ENCODE results near the gene PRSS35. TPM values are rescaled to one million over a fixed set of nuclear protein-coding genes. Genes with fewer than 3 reads are reported as not detected.

Gene PRSS35
- total and polyA plus RNA-seq, 2 donors (not counting 1 experiment from before 2014, with no cell fraction given): not detected

- no peaks in the 10 kb centered on the region for H3K4me1 ChIP-seq (ENCODE audit: control insufficient read depth in 2 of 2, insufficient read depth in 2 of 2, low read length in 2 of 2)
- DNase-seq (no peak), ATAC-seq (ENCODE audit: low read depth) (no peak)
- H3K27ac Mint-ChIP-seq: no peak overlapping the region
- peaks cover 2% of the 10 kb centered on the region for H3K9me3 Mint-ChIP-seq (ENCODE audit: insufficient read depth)
- H3K4me1 Mint-ChIP-seq: no peaks in the 10 kb centered on the region
- H3K4me3 Mint-ChIP-seq: no peak overlapping the region
- H3K4me3 ChIP-seq (ENCODE audit: control extremely low read depth in 1 of 5, extremely low read depth in 1 of 5, insufficient read depth in 1 of 5, low read depth in 2 of 5, low read length in 4 of 5): no peak overlapping the region
- H3K9ac ChIP-seq (ENCODE audit: low read length): no peak overlapping the region
- H2AFZ ChIP-seq (ENCODE audit: insufficient read depth, low read depth, low read length, poor library complexity, severe bottlenecking): no peak overlapping the region
- H3K4me2 ChIP-seq (replicated peaks; ENCODE audit: low read depth, low read length, poor library complexity, severe bottlenecking): no peak overlapping the region
- TF ChIP-seq EZH2 (IDR thresholded peaks at IDR 0.05; ENCODE audit: borderline replicate concordance, insufficient read depth, low read depth, low read length, poor library complexity, severe bottlenecking) (no peak), CTCF (IDR thresholded peaks at IDR 0.05) (peak; percentile 48)
- intact Hi-C loops (cut with micrococcal nuclease): no loop called here
- H3K9me3 ChIP-seq (ENCODE audit: control extremely low read depth in 1 of 3, control insufficient read depth in 2 of 3, insufficient read depth in 1 of 3, low read length in 2 of 3): no peaks in the 10 kb centered on the region
- no peaks in the 10 kb centered on the region for H3K27me3 ChIP-seq (replicated peaks in 1 of 4; ENCODE audit: control extremely low read depth in 1 of 4, control insufficient read depth in 3 of 4, insufficient read depth in 4 of 4, low read length in 3 of 4)
- POLR2A ChIA-PET: no interaction called here
- H3K27me3 Mint-ChIP-seq: no peaks in the 10 kb centered on the region
- no peaks in the 10 kb centered on the region for H4K20me1 ChIP-seq (ENCODE audit: control insufficient read depth, insufficient read depth, low read length, poor library complexity, severe bottlenecking)
- CTCF ChIA-PET: interaction anchor here (0.6 to 1.3 kb wide), 3 partner anchors 10 to 1266 kb away, joined by 3 to 5 read pairs (median 5); no protein-coding TSS in a partner anchor
- H3K27ac ChIP-seq (ENCODE audit: low read length in 2 of 2): no peak overlapping the region
- no peaks in the 10 kb centered on the region for H3K36me3 ChIP-seq (replicated peaks in 1 of 2; ENCODE audit: control extremely low read depth in 1 of 2, control insufficient read depth in 1 of 2, extremely low read depth in 1 of 2, insufficient read depth in 2 of 2, low read length in 1 of 2)
- H3K79me2 ChIP-seq (ENCODE audit: control insufficient read depth, insufficient read depth, low read length): no peaks in the 10 kb centered on the region
- 97% methylated on average over 3 of the region's 4 CpGs for WGBS (ENCODE audit: insufficient coverage)
Observed at GRCh38 chr6:83536647-83537589, 24.6 kb downstream of the PRSS35 start.

GRCh38 chr6:83539678-83540077 is 27.3 kb downstream of the PRSS35 start:
- CTCF ChIA-PET: no interaction called here
- no peak for ATAC-seq (ENCODE audit: low read depth)
- no peaks in the 10 kb centered on the region for H3K79me2 ChIP-seq (ENCODE audit: control insufficient read depth, insufficient read depth, low read length)
- H3K27me3 ChIP-seq (replicated peaks in 1 of 4; ENCODE audit: control extremely low read depth in 1 of 4, control insufficient read depth in 3 of 4, insufficient read depth in 4 of 4, low read length in 3 of 4): no peaks in the 10 kb centered on the region
- H3K27ac ChIP-seq (ENCODE audit: low read length in 2 of 2): no peak overlapping the region
- no peak overlapping the region for H3K9ac ChIP-seq (ENCODE audit: low read length)
- H2AFZ ChIP-seq (ENCODE audit: insufficient read depth, low read depth, low read length, poor library complexity, severe bottlenecking): no peak overlapping the region
- H3K36me3 ChIP-seq (replicated peaks in 1 of 2; ENCODE audit: control extremely low read depth in 1 of 2, control insufficient read depth in 1 of 2, extremely low read depth in 1 of 2, insufficient read depth in 2 of 2, low read length in 1 of 2): no peaks in the 10 kb centered on the region
- no peaks in the 10 kb centered on the region for H4K20me1 ChIP-seq (ENCODE audit: control insufficient read depth, insufficient read depth, low read length, poor library complexity, severe bottlenecking)
- no peaks in the 10 kb centered on the region for H3K9me3 ChIP-seq (ENCODE audit: control extremely low read depth in 1 of 3, control insufficient read depth in 2 of 3, insufficient read depth in 1 of 3, low read length in 2 of 3)
- Mint-ChIP-seq H3K4me3 (no peak overlapping the region), H3K4me1 (no peaks in the 10 kb centered on the region), H3K27me3 (peaks cover 12% of the 10 kb centered on the region), H3K27ac (no peak overlapping the region), H3K9me3 (ENCODE audit: insufficient read depth) (peaks cover 2% of the 10 kb centered on the region)
- intact Hi-C loops (cut with micrococcal nuclease): no loop called here
- DNase-seq: no peak
- no peak overlapping the region for H3K4me2 ChIP-seq (replicated peaks; ENCODE audit: low read depth, low read length, poor library complexity, severe bottlenecking)
- no CpG with 5 or more reads among the region's 4 CpGs for WGBS (ENCODE audit: insufficient coverage)
- TF ChIP-seq CTCF (IDR thresholded peaks at IDR 0.05) (no peak), EZH2 (IDR thresholded peaks at IDR 0.05; ENCODE audit: borderline replicate concordance, insufficient read depth, low read depth, low read length, poor library complexity, severe bottlenecking) (no peak)
- no peak overlapping the region for H3K4me3 ChIP-seq (ENCODE audit: control extremely low read depth in 1 of 5, extremely low read depth in 1 of 5, insufficient read depth in 1 of 5, low read depth in 2 of 5, low read length in 4 of 5)
- no peaks in the 10 kb centered on the region for H3K4me1 ChIP-seq (ENCODE audit: control insufficient read depth in 2 of 2, insufficient read depth in 2 of 2, low read length in 2 of 2)
- POLR2A ChIA-PET: no interaction called here
